GM12878 (cell line): ENCODE data around the gene CSNK1G1. TPM values are rescaled to one million over a fixed set of nuclear protein-coding genes. Genes with fewer than 3 reads are reported as not detected.

ENCODE experiments used
- ATAC-seq: fragments of 200-7000 bp; cut with Tn5 transposase; 3 replicates; pipeline ENCODE4 v1.9.1; 2020; ENCODE audit warnings: mild to moderate bottlenecking, moderate library complexity
- BruUV-seq: library from RNA; stranded (reverse); fragments of 400-500 nt; replicated peaks from 2 replicates; lab custom pipeline; 2021; lab: Mats Ljungman, UMichigan
- CTCF ChIA-PET: fragments of 300-600 bp; sonication (Branson Sonifier 250); formaldehyde crosslinking; extraction: SDS; loops from one replicate; lab custom pipeline; 2021; ENCODE audit warnings: inconsistent platforms; lab: Yijun Ruan, JAX
- POLR2A ChIA-PET: fragments of 350-600 bp; formaldehyde crosslinking; extraction: SDS; loops from one replicate; lab custom pipeline; 2021; ENCODE audit warnings: inconsistent platforms; lab: Charles Lee
- RAD21 ChIA-PET: fragments of 300-600 bp; sonication (Branson Sonifier 250); formaldehyde crosslinking; loops from one replicate; lab custom pipeline; 2023; ENCODE audit warnings: antibody characterized with exemption; ENCODE audit not compliant: unreplicated experiment; lab: Charles Lee
- SMC1A ChIA-PET: fragments of 300-600 bp; sonication (Branson Sonifier 250); formaldehyde crosslinking; loops from one replicate; lab custom pipeline; 2023; ENCODE audit not compliant: unreplicated experiment, uncharacterized antibody; lab: Charles Lee
- DNase-seq: peaks from one replicate; pipeline ENCODE4 v3.0.0-alpha.2; 2011; ENCODE audit warnings: low read depth, low spot score
- FAIRE-seq: peaks from 3 replicates; lab custom pipeline; 2011; peaks lifted over from hg19 to GRCh38; lab: Jason Lieb, UNC
- H2AFZ ChIP-seq: 2 replicates; pipeline ENCODE4 v1.6.0; 2011; ENCODE audit warnings: low read depth, low read length, control low read depth; ENCODE audit not compliant: control insufficient read depth
- H3K27ac ChIP-seq: 2 replicates; pipeline ENCODE4 v1.5.1; 2011; ENCODE audit warnings: control low read depth; ENCODE audit not compliant: control insufficient read depth, insufficient read depth
- H3K27me3 ChIP-seq, 2 experiments: replicated peaks in 1 of 2; 2 replicates each; pipeline versions ENCODE4 v1.6.0 to v1.6.1; 2011; ENCODE audit warnings: low read length in 1 of 2; ENCODE audit not compliant: control insufficient read depth in 2 of 2, insufficient read depth in 2 of 2
- H3K36me3 ChIP-seq, 2 experiments: 2 replicates each; pipeline ENCODE4 v1.5.1; 2011; ENCODE audit warnings: low read length in 1 of 2; ENCODE audit not compliant: control insufficient read depth in 2 of 2, insufficient read depth in 2 of 2
- H3K4me1 ChIP-seq: 2 replicates; pipeline ENCODE4 v1.6.1; 2011; ENCODE audit warnings: mild to moderate bottlenecking, low read length, moderate library complexity, mixed read lengths; ENCODE audit not compliant: control insufficient read depth, insufficient read depth
- H3K4me2 ChIP-seq: 2 replicates; pipeline ENCODE4 v1.6.0; 2011; ENCODE audit warnings: control low read depth; ENCODE audit not compliant: control insufficient read depth, insufficient read depth
- H3K4me3 ChIP-seq: fragments of 200-600 bp; sonication (generic); 2 replicates; pipeline ENCODE4 v1.5.1; 2016
- H3K79me2 ChIP-seq: 2 replicates; pipeline ENCODE4 v1.6.0; 2011; ENCODE audit warnings: low read length; ENCODE audit not compliant: control insufficient read depth, insufficient read depth
- H3K9ac ChIP-seq: 2 replicates; pipeline ENCODE4 v1.8.0; 2011; ENCODE audit warnings: low read length, control low read depth, mixed read lengths; ENCODE audit not compliant: control insufficient read depth, insufficient read depth
- H3K9me3 ChIP-seq: replicated peaks from 3 replicates; pipeline ENCODE4 v1.5.1; 2011; ENCODE audit warnings: mild to moderate bottlenecking, low read length; ENCODE audit not compliant: control insufficient read depth, insufficient read depth
- H4K20me1 ChIP-seq: 2 replicates; pipeline ENCODE4 v1.6.0; 2011; ENCODE audit not compliant: control insufficient read depth, insufficient read depth
- BHLHE40 ChIP-seq, 2 experiments: fragments of 450-650 bp in 1 of 2; IDR thresholded peaks; 2 replicates each; pipeline ENCODE4 v1.6.1; 2011 to 2017; ENCODE audit warnings: low read depth in 2 of 2, borderline replicate concordance in 1 of 2, improper control_type of control experiment in 1 of 2, low read length in 1 of 2, mild to moderate bottlenecking in 1 of 2
- DPF2 ChIP-seq: fragments of 450-650 bp; IDR thresholded peaks from 2 replicates; pipeline ENCODE4 v1.6.1; 2017; ENCODE audit warnings: mild to moderate bottlenecking
- HDAC6 ChIP-seq: fragments of 200-600 bp; sonication (generic); IDR thresholded peaks from one replicate; pipeline ENCODE4 v1.8.0; 2017; ENCODE audit warnings: antibody characterized with exemption; ENCODE audit not compliant: unreplicated experiment
- IKZF1 ChIP-seq: fragments of 450-650 bp; conservative IDR thresholded peaks from 2 replicates; pipeline ENCODE4 v1.6.1; 2017; ENCODE audit warnings: antibody characterized with exemption, mild to moderate bottlenecking
- LARP7 ChIP-seq: fragments of 450-650 bp; IDR thresholded peaks from 2 replicates; pipeline ENCODE4 v1.6.1; 2017; ENCODE audit warnings: mild to moderate bottlenecking
- NR2C2 ChIP-seq: IDR thresholded peaks from 2 replicates; pipeline ENCODE4 v1.6.1; 2011; ENCODE audit warnings: borderline replicate concordance, low read depth; ENCODE audit not compliant: control insufficient read depth, insufficient read length
- PAX5 ChIP-seq: IDR thresholded peaks from 2 replicates; pipeline ENCODE4 v1.6.1; 2011; ENCODE audit warnings: low read depth, low read length, borderline replicate concordance
- POLR2A ChIP-seq: IDR thresholded peaks from 2 replicates; pipeline ENCODE4 v1.6.1; 2011; ENCODE audit warnings: low read depth, mild to moderate bottlenecking, low read length
- POLR2AphosphoS2 ChIP-seq: IDR thresholded peaks from 2 replicates; pipeline ENCODE4 v1.6.1; 2011; ENCODE audit warnings: low read depth, mild to moderate bottlenecking, low read length, improper control_type of control experiment, moderate library complexity
- TAF1 ChIP-seq: IDR thresholded peaks from 2 replicates; pipeline ENCODE4 v1.6.1; 2011; ENCODE audit warnings: mild to moderate bottlenecking, low read depth, low read length, borderline replicate concordance
- TCF12 ChIP-seq: IDR thresholded peaks from 2 replicates; pipeline ENCODE4 v1.6.1; 2011; ENCODE audit warnings: low read depth, mild to moderate bottlenecking, low read length
- WRNIP1 ChIP-seq: IDR thresholded peaks from 2 replicates; pipeline ENCODE4 v1.6.1; 2011; ENCODE audit warnings: low read depth, low read length, improper control_type of control experiment, borderline replicate concordance
- ZNF207 ChIP-seq: fragments of 450-650 bp; IDR thresholded peaks from 2 replicates; pipeline ENCODE4 v1.6.1; 2014; ENCODE audit warnings: antibody characterized with exemption, mild to moderate bottlenecking, borderline replicate concordance
- ZNF622 ChIP-seq: fragments of 450-650 bp; IDR thresholded peaks from 2 replicates; pipeline ENCODE4 v1.6.1; 2017; ENCODE audit warnings: mild to moderate bottlenecking, inconsistent platforms
- WGBS: methylation state at CpG from one replicate; pipeline ENCODE4 v1.1.6; 2016; ENCODE audit warnings: low lambda C conversion rate; ENCODE audit not compliant: insufficient replicate concordance, insufficient coverage; ENCODE audit errors: missing lambda C conversion rate; 5-methylcytosine and 5-hydroxymethylcytosine counted together
- in situ Hi-C: fragments of 300-500 bp; cut with MboI; formaldehyde crosslinking; loops from 9 replicates; pipeline ENCODE4 v1.14.3; 2018; ENCODE audit warnings: mixed read lengths
- intact Hi-C: fragments of 100-400 bp; cut with micrococcal nuclease; formaldehyde crosslinking; loops from one replicate; pipeline ENCODE4 v1.14.2; 2022; ENCODE audit not compliant: unreplicated experiment
- polyA plus RNA-seq, 11 experiments: library from polyadenylated mRNA; depleted of rRNA in 4 of 11; unstranded in 6 of 11; stranded (reverse) in 5 of 11; fragments of >200 nt; fragmentation: Nextera tagmentation in 4 of 11; fragmentation: Illumina TruSeq in 1 of 11; extraction: Ambion mirVana in 4 of 11; extraction: Trizol in 1 of 11; gene quantifications; 1 replicate in 1 of 11; 2 replicates in 10 of 11; pipeline versions ENCODE4 v1.2.1 to v1.2.3, GENCODE V29; 2011 to 2016; ENCODE audit warnings: inconsistent platforms in 2 of 11, missing spikeins in 2 of 11, low read depth in 1 of 11
- total RNA-seq, 4 experiments: library from RNA; depleted of rRNA in 3 of 4; stranded (reverse); fragments of >200 nt in 3 of 4; fragmentation: Illumina TruSeq in 1 of 4; extraction: Trizol in 1 of 4; gene quantifications; 2 replicates each; pipeline versions ENCODE4 v1.2.1 to v1.2.3, GENCODE V29; 2013 to 2021
- TF ChIP-seq, protein P1 (sequence below): fragments of 450-650 bp; IDR thresholded peaks from 2 replicates; pipeline ENCODE4 v1.6.1; 2017; ENCODE audit warnings: borderline replicate concordance
- TF ChIP-seq, protein P2 (sequence below): fragments of 450-650 bp; IDR thresholded peaks from 2 replicates; pipeline ENCODE4 v1.6.1; 2018; ENCODE audit warnings: mild to moderate bottlenecking, low read depth, moderate library complexity; ENCODE audit not compliant: partially characterized antibody
- TF ChIP-seq, protein P3 (sequence below): IDR thresholded peaks from 2 replicates; pipeline ENCODE4 v1.6.1; 2011; ENCODE audit warnings: borderline replicate concordance, low read depth, mild to moderate bottlenecking, moderate library complexity, mixed read lengths, low read length; ENCODE audit not compliant: insufficient read depth; ENCODE audit errors: extremely low read length

CSNK1G1 gene
- total and polyA plus RNA-seq, 10 of the 15 experiments (the other 5 are each of a cell fraction or from before 2014, with no cell fraction given): 6.1 to 23.4 (median 15.3) TPM

DNA sequence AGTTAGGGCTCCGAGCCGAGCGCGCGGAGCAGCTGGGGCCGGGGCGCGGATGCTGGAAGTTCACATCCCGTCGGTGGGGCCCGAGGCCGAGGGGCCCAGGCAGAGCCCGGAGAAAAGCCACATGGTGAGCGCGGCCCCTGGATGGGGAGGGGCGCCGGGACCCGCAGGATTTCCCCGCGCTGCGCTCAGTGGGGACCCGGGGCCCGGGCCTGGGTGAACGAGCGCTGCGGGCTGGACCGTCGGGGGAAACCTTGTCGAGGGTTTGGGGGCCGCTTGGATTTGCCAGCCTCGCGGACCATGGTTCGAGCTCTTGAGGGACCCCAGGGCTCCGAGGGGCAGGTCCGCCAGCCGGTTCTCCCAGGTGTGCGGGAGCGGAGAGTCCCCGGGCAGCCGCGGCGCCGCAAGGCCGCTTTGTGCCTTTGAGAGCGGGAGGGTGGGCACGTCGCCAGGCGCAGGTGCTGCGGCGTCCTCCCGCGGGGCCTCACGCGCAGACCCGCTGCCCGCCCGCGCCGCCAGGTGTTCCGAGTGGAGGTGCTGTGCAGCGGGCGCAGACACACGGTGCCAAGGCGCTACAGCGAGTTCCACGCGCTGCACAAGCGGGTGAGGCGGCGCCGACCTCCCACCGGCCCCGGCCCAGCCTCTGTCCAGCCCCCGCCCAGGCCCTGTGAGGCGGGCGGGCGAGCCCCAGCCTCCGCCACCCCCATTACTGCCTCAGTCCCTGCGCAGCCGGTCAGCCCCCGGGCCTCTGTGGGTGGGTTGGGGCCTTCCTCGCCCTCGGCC, 204.1 kb downstream of the CSNK1G1 start, which contains the start of gene SNX22:
SNX22 (plus strand) TSS at position 5 of the 780 bp plus-strand sequence; CDS start at position 50, 45 bp downstream.
- DNase-seq (no peak), ATAC-seq (peak; percentile 34), FAIRE-seq (no peak)
- peak within 1 kb of the TSS; percentile 58; the same call in 1 of the 2 replicates for H3K9ac ChIP-seq
- BruUV-seq: TSS peak; percentile 39
- ChIA-PET SMC1A (interaction anchor here (0.6 to 2.7 kb wide), 4 partner anchors 8 to 95 kb away, joined by 3 to 19 read pairs (median 6); partner anchors contain the start of gene PPIB), RAD21 (interaction anchor here (1.0 to 3.1 kb wide), 7 partner anchors 7 to 83 kb away, joined by 3 to 29 read pairs (median 12); partner anchors contain the start of genes CIAO2A, PPIB and SNX1), CTCF (interaction anchor here (2.1 to 5.6 kb wide), 7 partner anchors 8 to 399 kb away, joined by 18 to 98 read pairs (median 34); partner anchors contain the start of genes CIAO2A, PPIB and SNX1), POLR2A (interaction anchor here (0.6 to 4.0 kb wide), 6 partner anchors 11 to 644 kb away, joined by 3 to 32 read pairs (median 6); partner anchors contain the start of genes CIAO2A, PPIB and ZNF609)
- in situ Hi-C loops: no loop called here
- H3K79me2 ChIP-seq: peaks cover 21% of the 10 kb centered on the region
- peaks cover 12 to 17% of the 10 kb centered on the region in 2 experiments; a peak in 3 of 4 replicates for H3K36me3 ChIP-seq
- H3K4me1 ChIP-seq: peaks cover 35% of the 10 kb centered on the region
- H3K9me3 ChIP-seq: no peaks in the 10 kb centered on the region
- 0 out of 2 replicates have a peak, but pooled peaks cover under 1% of the 10 kb centered on the region for H4K20me1 ChIP-seq
- intact Hi-C loops: loop anchor here (2.0 to 10.0 kb wide), 2 partner anchors 259 to 677 kb away; no protein-coding TSS in a partner anchor
- peak within 1 kb of the TSS; percentile 30 for H3K27ac ChIP-seq
- under 1% methylated on average over 62 of the region's 83 CpGs for WGBS
- H3K27me3 ChIP-seq: no peaks in the 10 kb centered on the region
- H3K4me3 ChIP-seq: peak within 1 kb of the TSS; percentile 82
- H3K4me2 ChIP-seq: peak within 1 kb of the TSS; percentile 82
- peak within 1 kb of the TSS; percentile 85 for H2AFZ ChIP-seq
- peak; percentile 57 for TF ChIP-seq HDAC6
- TF ChIP-seq DPF2: peak; percentile 63; the same call in 1 of the 2 replicates
- TF ChIP-seq, protein P1, sequence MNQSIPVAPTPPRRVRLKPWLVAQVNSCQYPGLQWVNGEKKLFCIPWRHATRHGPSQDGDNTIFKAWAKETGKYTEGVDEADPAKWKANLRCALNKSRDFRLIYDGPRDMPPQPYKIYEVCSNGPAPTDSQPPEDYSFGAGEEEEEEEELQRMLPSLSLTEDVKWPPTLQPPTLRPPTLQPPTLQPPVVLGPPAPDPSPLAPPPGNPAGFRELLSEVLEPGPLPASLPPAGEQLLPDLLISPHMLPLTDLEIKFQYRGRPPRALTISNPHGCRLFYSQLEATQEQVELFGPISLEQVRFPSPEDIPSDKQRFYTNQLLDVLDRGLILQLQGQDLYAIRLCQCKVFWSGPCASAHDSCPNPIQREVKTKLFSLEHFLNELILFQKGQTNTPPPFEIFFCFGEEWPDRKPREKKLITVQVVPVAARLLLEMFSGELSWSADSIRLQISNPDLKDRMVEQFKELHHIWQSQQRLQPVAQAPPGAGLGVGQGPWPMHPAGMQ: no peak
- 0 out of 2 replicates have a peak, but pooled peaks have one; percentile 33 for TF ChIP-seq TCF12
- no peak for TF ChIP-seq ZNF622
- TF ChIP-seq WRNIP1: no peak
- TF ChIP-seq LARP7: peak; percentile 72; the same call in 1 of the 2 replicates
- peak; percentile 70 for TF ChIP-seq IKZF1
- TF ChIP-seq POLR2AphosphoS2: no peak
- TF ChIP-seq ZNF207: peak; percentile 64; the same call in 1 of the 2 replicates
- TF ChIP-seq POLR2A: peak; percentile 68; the same call in 1 of the 2 replicates
- TF ChIP-seq NR2C2: no peak
- TF ChIP-seq, protein P2, sequence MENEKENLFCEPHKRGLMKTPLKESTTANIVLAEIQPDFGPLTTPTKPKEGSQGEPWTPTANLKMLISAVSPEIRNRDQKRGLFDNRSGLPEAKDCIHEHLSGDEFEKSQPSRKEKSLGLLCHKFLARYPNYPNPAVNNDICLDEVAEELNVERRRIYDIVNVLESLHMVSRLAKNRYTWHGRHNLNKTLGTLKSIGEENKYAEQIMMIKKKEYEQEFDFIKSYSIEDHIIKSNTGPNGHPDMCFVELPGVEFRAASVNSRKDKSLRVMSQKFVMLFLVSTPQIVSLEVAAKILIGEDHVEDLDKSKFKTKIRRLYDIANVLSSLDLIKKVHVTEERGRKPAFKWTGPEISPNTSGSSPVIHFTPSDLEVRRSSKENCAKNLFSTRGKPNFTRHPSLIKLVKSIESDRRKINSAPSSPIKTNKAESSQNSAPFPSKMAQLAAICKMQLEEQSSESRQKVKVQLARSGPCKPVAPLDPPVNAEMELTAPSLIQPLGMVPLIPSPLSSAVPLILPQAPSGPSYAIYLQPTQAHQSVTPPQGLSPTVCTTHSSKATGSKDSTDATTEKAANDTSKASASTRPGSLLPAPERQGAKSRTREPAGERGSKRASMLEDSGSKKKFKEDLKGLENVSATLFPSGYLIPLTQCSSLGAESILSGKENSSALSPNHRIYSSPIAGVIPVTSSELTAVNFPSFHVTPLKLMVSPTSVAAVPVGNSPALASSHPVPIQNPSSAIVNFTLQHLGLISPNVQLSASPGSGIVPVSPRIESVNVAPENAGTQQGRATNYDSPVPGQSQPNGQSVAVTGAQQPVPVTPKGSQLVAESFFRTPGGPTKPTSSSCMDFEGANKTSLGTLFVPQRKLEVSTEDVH: no peak
- TF ChIP-seq PAX5: no peak
- 0 out of 2 replicates have a peak, but pooled peaks have one; percentile 25 for TF ChIP-seq TAF1
- TF ChIP-seq BHLHE40 (IDR thresholded peaks at IDR 0.05; ENCODE audit: borderline replicate concordance in 1 of 2, low read depth in 2 of 2, low read length in 1 of 2): peak in 1 of 2 experiments; percentile 55; a peak in 2 of 4 replicates
- TF ChIP-seq, protein P3, sequence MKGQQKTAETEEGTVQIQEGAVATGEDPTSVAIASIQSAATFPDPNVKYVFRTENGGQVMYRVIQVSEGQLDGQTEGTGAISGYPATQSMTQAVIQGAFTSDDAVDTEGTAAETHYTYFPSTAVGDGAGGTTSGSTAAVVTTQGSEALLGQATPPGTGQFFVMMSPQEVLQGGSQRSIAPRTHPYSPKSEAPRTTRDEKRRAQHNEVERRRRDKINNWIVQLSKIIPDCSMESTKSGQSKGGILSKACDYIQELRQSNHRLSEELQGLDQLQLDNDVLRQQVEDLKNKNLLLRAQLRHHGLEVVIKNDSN: no peak
